GM23338 (cell line): ENCODE data around the gene CEP44. TPM values are rescaled to one million over a fixed set of nuclear protein-coding genes. Genes with fewer than 3 reads are reported as not detected.

Experiments used
- ATAC-seq: fragments of 200-7000 bp; cut with Tn5 transposase; 3 replicates; pipeline ENCODE4 v1.9.1; 2020
- DNase-seq: peaks from one replicate; pipeline ENCODE4 v3.0.0-alpha.2; 2015; ENCODE audit warnings: low spot score
- H2AFZ ChIP-seq: fragments of 200-600 bp; sonication (generic); 2 replicates; pipeline ENCODE4 v1.8.0; 2016; ENCODE audit warnings: antibody characterized with exemption, mild to moderate bottlenecking, moderate library complexity
- H3F3A ChIP-seq: fragments of 200-600 bp; sonication (generic); replicated peaks from 2 replicates; pipeline ENCODE4 v1.8.0; 2017; ENCODE audit warnings: antibody characterized with exemption, mixed run types, low read depth
- H3K27ac ChIP-seq: fragments of 200-600 bp; sonication (generic); 2 replicates; pipeline ENCODE4 v1.6.1; 2016; ENCODE audit warnings: low read depth
- H3K27me3 ChIP-seq: fragments of 200-600 bp; sonication (generic); 2 replicates; pipeline ENCODE4 v1.8.0; 2016; ENCODE audit warnings: mild to moderate bottlenecking, mixed run types, moderate library complexity; ENCODE audit not compliant: insufficient read depth
- H3K36me3 ChIP-seq: fragments of 200-600 bp; sonication (generic); 2 replicates; pipeline ENCODE4 v1.8.0; 2016; ENCODE audit warnings: mild to moderate bottlenecking; ENCODE audit not compliant: insufficient read depth
- H3K4me1 ChIP-seq: fragments of 200-600 bp; sonication (generic); 2 replicates; pipeline ENCODE4 v1.8.0; 2016; ENCODE audit warnings: mild to moderate bottlenecking, moderate library complexity; ENCODE audit not compliant: insufficient read depth
- H3K4me2 ChIP-seq: fragments of 200-600 bp; sonication (generic); 2 replicates; pipeline ENCODE4 v1.7.1; 2017; ENCODE audit warnings: mixed run types
- H3K4me3 ChIP-seq: fragments of 200-600 bp; sonication (generic); 2 replicates; pipeline ENCODE4 v1.6.1; 2016; ENCODE audit warnings: mixed run types
- H3K79me2 ChIP-seq: fragments of 200-600 bp; sonication (generic); replicated peaks from 2 replicates; pipeline ENCODE4 v1.8.0; 2017; ENCODE audit warnings: mild to moderate bottlenecking; ENCODE audit not compliant: insufficient read depth
- H3K9me2 ChIP-seq: fragments of 200-600 bp; sonication (generic); 2 replicates; pipeline ENCODE4 v1.8.0; 2017; ENCODE audit not compliant: insufficient read depth
- H4K20me1 ChIP-seq: fragments of 200-600 bp; sonication (generic); replicated peaks from 2 replicates; pipeline ENCODE4 v1.8.0; 2017; ENCODE audit warnings: mild to moderate bottlenecking; ENCODE audit not compliant: insufficient read depth
- H3K27ac Mint-ChIP-seq: 2 replicates; pipeline ENCODE4 v1.8.0; 2020; ENCODE audit warnings: inconsistent platforms, mild to moderate bottlenecking, moderate library complexity, mixed read lengths
- H3K27me3 Mint-ChIP-seq: 3 replicates; pipeline ENCODE4 v1.8.0; 2022; ENCODE audit warnings: low read depth, mild to moderate bottlenecking, moderate library complexity, mixed read lengths, inconsistent platforms; ENCODE audit not compliant: insufficient read depth, poor library complexity
- H3K36me3 Mint-ChIP-seq: 3 replicates; pipeline ENCODE4 v1.8.0; 2021; ENCODE audit warnings: low read depth, mild to moderate bottlenecking, inconsistent platforms, moderate library complexity, mixed read lengths
- H3K4me1 Mint-ChIP-seq: 3 replicates; pipeline ENCODE4 v1.8.0; 2020; ENCODE audit warnings: mild to moderate bottlenecking, inconsistent platforms, mixed read lengths
- H3K4me3 Mint-ChIP-seq: 3 replicates; pipeline ENCODE4 v1.8.0; 2021; ENCODE audit warnings: moderate library complexity, mild to moderate bottlenecking, inconsistent platforms, mixed read lengths
- H3K9me3 Mint-ChIP-seq: 3 replicates; pipeline ENCODE4 v1.8.0; 2020; ENCODE audit warnings: moderate library complexity, mild to moderate bottlenecking, inconsistent platforms, mixed read lengths
- CREB1 ChIP-seq: fragments of 250-450 bp; sonication (Bioruptor Pico); IDR thresholded peaks from 2 replicates; pipeline ENCODE4 v1.5.0; 2020; ENCODE audit warnings: low read depth, mild to moderate bottlenecking, moderate library complexity
- EZH2 ChIP-seq: fragments of 200-600 bp; sonication (generic); IDR thresholded peaks from one replicate; pipeline ENCODE4 v1.8.0; 2017; ENCODE audit warnings: antibody characterized with exemption, mild to moderate bottlenecking, low read depth; ENCODE audit not compliant: unreplicated experiment
- EZH2phosphoT487 ChIP-seq: fragments of 200-600 bp; sonication (generic); IDR thresholded peaks from one replicate; pipeline ENCODE4 v1.8.1; 2018; ENCODE audit warnings: antibody characterized with exemption; ENCODE audit not compliant: unreplicated experiment
- JUNB ChIP-seq: IDR thresholded peaks from one replicate; pipeline ENCODE4 v1.6.1; 2016; ENCODE audit warnings: antibody characterized with exemption; ENCODE audit not compliant: unreplicated experiment
- NANOG ChIP-seq: IDR thresholded peaks from 2 replicates; pipeline ENCODE4 v1.6.1; 2016; ENCODE audit warnings: antibody characterized with exemption, borderline replicate concordance
- POLR2AphosphoS5 ChIP-seq: IDR thresholded peaks from 2 replicates; pipeline ENCODE4 v1.6.1; 2016; ENCODE audit warnings: antibody characterized with exemption, low read depth
- REST ChIP-seq: IDR thresholded peaks from one replicate; pipeline ENCODE4 v1.6.1; 2018; ENCODE audit warnings: antibody characterized with exemption; ENCODE audit not compliant: unreplicated experiment
- STAT1 ChIP-seq: IDR thresholded peaks from one replicate; pipeline ENCODE4 v1.6.1; 2016; ENCODE audit warnings: antibody characterized with exemption; ENCODE audit not compliant: unreplicated experiment
- ZNF114 ChIP-seq: fragments of 250-450 bp; sonication (Bioruptor Pico); IDR thresholded peaks from 2 replicates; pipeline ENCODE4 v1.5.0; 2020; ENCODE audit warnings: mild to moderate bottlenecking, moderate library complexity
- ZNF331 ChIP-seq: fragments of 250-450 bp; sonication (Bioruptor Pico); IDR thresholded peaks from 2 replicates; pipeline ENCODE4 v1.5.0; 2020; ENCODE audit warnings: low read depth, mild to moderate bottlenecking, moderate library complexity
- ZNF462 ChIP-seq: fragments of 250-450 bp; sonication (Bioruptor Pico); IDR thresholded peaks from 2 replicates; pipeline ENCODE4 v1.5.0; 2020; ENCODE audit warnings: mild to moderate bottlenecking, moderate library complexity
- polyA plus RNA-seq: library from polyadenylated mRNA; unstranded; fragments of >200 nt; fragmentation: Nextera tagmentation; extraction: Ambion mirVana; gene quantifications from 2 replicates; pipeline ENCODE4 v1.2.1, GENCODE V29; 2016
- total RNA-seq: library from RNA; depleted of rRNA; stranded (reverse); fragments of >200 nt; shearing (Covaris generic); gene quantifications from 2 replicates; pipeline ENCODE4 v1.2.3, GENCODE V29; 2014
- TF ChIP-seq, protein P1 (sequence below), 2 experiments: fragments of 200-600 bp in 1 of 2; sonication (generic) in 1 of 2; conservative IDR thresholded peaks; 2 replicates each; pipeline versions ENCODE4 v1.5.1 to v1.6.1; 2016 to 2017; ENCODE audit warnings: antibody characterized with exemption in 2 of 2, low read depth in 2 of 2, mild to moderate bottlenecking in 2 of 2, moderate library complexity in 1 of 2
- TF ChIP-seq, protein P2 (sequence below): IDR thresholded peaks from 2 replicates; pipeline ENCODE4 v1.6.1; 2016; ENCODE audit warnings: antibody characterized with exemption

The CEP44 gene
- total and polyA plus RNA-seq, 2 experiments from 2014 or later, result 12.1 to 17.4 TPM

GRCh38 chr4:174241162-174241561, 42.5 kb upstream of the CEP44 start:
- no peak overlapping the region for H3K4me3 Mint-ChIP-seq
- H4K20me1 ChIP-seq, result no peaks in the 10 kb centered on the region
- H3K79me2 ChIP-seq, result no peaks in the 10 kb centered on the region
- no peaks in the 10 kb centered on the region for H3K9me2 ChIP-seq
- no peak overlapping the region for H3K4me2 ChIP-seq
- DNase-seq (no peak), ATAC-seq (no peak)
- no peaks in the 10 kb centered on the region for H3K4me1 ChIP-seq
- no peak overlapping the region for H3K4me3 ChIP-seq
- no peaks in the 10 kb centered on the region for H3K27me3 ChIP-seq
- H3F3A ChIP-seq, result no peaks in the 10 kb centered on the region
- no peak overlapping the region for H2AFZ ChIP-seq
- H3K36me3 Mint-ChIP-seq, result no peaks in the 10 kb centered on the region
- no peaks in the 10 kb centered on the region for H3K27me3 Mint-ChIP-seq
- no peaks in the 10 kb centered on the region for H3K9me3 Mint-ChIP-seq
- H3K4me1 Mint-ChIP-seq, result no peaks in the 10 kb centered on the region; the same call in 2 of the 3 replicates
- peak overlapping the region; percentile 61 for H3K27ac Mint-ChIP-seq
- TF ChIP-seq CREB1 (CRISPR knock-in tag) (no peak), ZNF331 (CRISPR knock-in tag) (no peak), STAT1 (no peak), JUNB (no peak), REST (no peak), ZNF114 (no peak), EZH2phosphoT487 (no peak), EZH2 (no peak), ZNF462 (CRISPR knock-in tag) (no peak), POLR2AphosphoS5 (no peak), NANOG (no peak)
- TF ChIP-seq, protein P1, sequence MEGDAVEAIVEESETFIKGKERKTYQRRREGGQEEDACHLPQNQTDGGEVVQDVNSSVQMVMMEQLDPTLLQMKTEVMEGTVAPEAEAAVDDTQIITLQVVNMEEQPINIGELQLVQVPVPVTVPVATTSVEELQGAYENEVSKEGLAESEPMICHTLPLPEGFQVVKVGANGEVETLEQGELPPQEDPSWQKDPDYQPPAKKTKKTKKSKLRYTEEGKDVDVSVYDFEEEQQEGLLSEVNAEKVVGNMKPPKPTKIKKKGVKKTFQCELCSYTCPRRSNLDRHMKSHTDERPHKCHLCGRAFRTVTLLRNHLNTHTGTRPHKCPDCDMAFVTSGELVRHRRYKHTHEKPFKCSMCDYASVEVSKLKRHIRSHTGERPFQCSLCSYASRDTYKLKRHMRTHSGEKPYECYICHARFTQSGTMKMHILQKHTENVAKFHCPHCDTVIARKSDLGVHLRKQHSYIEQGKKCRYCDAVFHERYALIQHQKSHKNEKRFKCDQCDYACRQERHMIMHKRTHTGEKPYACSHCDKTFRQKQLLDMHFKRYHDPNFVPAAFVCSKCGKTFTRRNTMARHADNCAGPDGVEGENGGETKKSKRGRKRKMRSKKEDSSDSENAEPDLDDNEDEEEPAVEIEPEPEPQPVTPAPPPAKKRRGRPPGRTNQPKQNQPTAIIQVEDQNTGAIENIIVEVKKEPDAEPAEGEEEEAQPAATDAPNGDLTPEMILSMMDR (conservative IDR thresholded peaks at IDR 0.05; ENCODE audit: low read depth in 2 of 2), result no peak
- TF ChIP-seq, protein P2, sequence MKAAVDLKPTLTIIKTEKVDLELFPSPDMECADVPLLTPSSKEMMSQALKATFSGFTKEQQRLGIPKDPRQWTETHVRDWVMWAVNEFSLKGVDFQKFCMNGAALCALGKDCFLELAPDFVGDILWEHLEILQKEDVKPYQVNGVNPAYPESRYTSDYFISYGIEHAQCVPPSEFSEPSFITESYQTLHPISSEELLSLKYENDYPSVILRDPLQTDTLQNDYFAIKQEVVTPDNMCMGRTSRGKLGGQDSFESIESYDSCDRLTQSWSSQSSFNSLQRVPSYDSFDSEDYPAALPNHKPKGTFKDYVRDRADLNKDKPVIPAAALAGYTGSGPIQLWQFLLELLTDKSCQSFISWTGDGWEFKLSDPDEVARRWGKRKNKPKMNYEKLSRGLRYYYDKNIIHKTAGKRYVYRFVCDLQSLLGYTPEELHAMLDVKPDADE, result no peak
- no peaks in the 10 kb centered on the region for H3K36me3 ChIP-seq
- H3K27ac ChIP-seq, result no peak overlapping the region
